H4 (cell line): ENCODE measurements around the gene PALMD. TPM values are rescaled to one million over a fixed set of nuclear protein-coding genes. Genes with fewer than 3 reads are reported as not detected.

Source experiments
- total RNA-seq: library from RNA; depleted of rRNA; stranded (reverse); fragments of >200 nt; shearing (Covaris generic); gene quantifications from 2 replicates; pipeline ENCODE4 v1.2.3, GENCODE V29; 2014; rRNA removed

The PALMD gene
- total RNA-seq, 1 experiment from 2014 or later = 0.21 TPM

Other genes with a start within 250 kb of the PALMD start
- 13.1 and 18.6 TPM in 2 replicates for gene FRRS1, start 120.5 kb downstream of the PALMD start, total RNA-seq
- gene AGL, start 204.2 kb downstream of the PALMD start, total RNA-seq = 6.6 and 10.6 TPM in 2 replicates